Measurements from ENCODE around the gene ADAMTS3. TPM values are rescaled to one million over a fixed set of nuclear protein-coding genes. Genes with fewer than 3 reads are reported as not detected.

Gene ADAMTS3
- total and polyA plus RNA-seq, 2 donors (not counting 1 experiment from before 2014, with no cell fraction given), result not detected

- H3K27ac Mint-ChIP-seq, result no peak overlapping the region
Measured at GRCh38 chr4:72473434-72473900, 95.6 kb downstream of the ADAMTS3 start.

GRCh38 chr4:72471816-72472215 lies 97.2 kb downstream of the ADAMTS3 start:
- no peak overlapping the region for H3K4me2 ChIP-seq (replicated peaks; ENCODE audit: low read depth, low read length, poor library complexity, severe bottlenecking)
- no peaks in the 10 kb centered on the region for H3K79me2 ChIP-seq (ENCODE audit: control insufficient read depth, insufficient read depth, low read length)
- Mint-ChIP-seq H3K4me3 (no peak overlapping the region), H3K4me1 (no peaks in the 10 kb centered on the region), H3K9me3 (ENCODE audit: insufficient read depth) (no peaks in the 10 kb centered on the region), H3K27me3 (no peaks in the 10 kb centered on the region), H3K27ac (no peak overlapping the region)
- intact Hi-C loops (cut with micrococcal nuclease), result no loop called here
- ChIA-PET POLR2A (no interaction called here), CTCF (no interaction called here)
- ATAC-seq (ENCODE audit: low read depth), result no peak
- H3K27me3 ChIP-seq (replicated peaks in 1 of 4; ENCODE audit: control extremely low read depth in 1 of 4, control insufficient read depth in 3 of 4, insufficient read depth in 4 of 4, low read length in 3 of 4), result no peaks in the 10 kb centered on the region
- no peak overlapping the region for H3K9ac ChIP-seq (ENCODE audit: low read length)
- DNase-seq, result no peak
- H4K20me1 ChIP-seq (ENCODE audit: control insufficient read depth, insufficient read depth, low read length, poor library complexity, severe bottlenecking), result no peaks in the 10 kb centered on the region
- no peaks in the 10 kb centered on the region for H3K4me1 ChIP-seq (ENCODE audit: control insufficient read depth in 2 of 2, insufficient read depth in 2 of 2, low read length in 2 of 2)
- H3K4me3 ChIP-seq (ENCODE audit: control extremely low read depth in 1 of 5, extremely low read depth in 1 of 5, insufficient read depth in 1 of 5, low read depth in 2 of 5, low read length in 4 of 5), result no peak overlapping the region
- no peak overlapping the region for H2AFZ ChIP-seq (ENCODE audit: insufficient read depth, low read depth, low read length, poor library complexity, severe bottlenecking)
- WGBS (ENCODE audit: insufficient coverage), result no CpG with 5 or more reads among the region's 2 CpGs
- TF ChIP-seq CTCF (IDR thresholded peaks at IDR 0.05) (no peak), EZH2 (IDR thresholded peaks at IDR 0.05; ENCODE audit: borderline replicate concordance, insufficient read depth, low read depth, low read length, poor library complexity, severe bottlenecking) (no peak)
- H3K36me3 ChIP-seq (replicated peaks in 1 of 2; ENCODE audit: control extremely low read depth in 1 of 2, control insufficient read depth in 1 of 2, extremely low read depth in 1 of 2, insufficient read depth in 2 of 2, low read length in 1 of 2), result no peaks in the 10 kb centered on the region
- no peaks in the 10 kb centered on the region for H3K9me3 ChIP-seq (ENCODE audit: control extremely low read depth in 1 of 3, control insufficient read depth in 2 of 3, insufficient read depth in 1 of 3, low read length in 2 of 3)
- H3K27ac ChIP-seq (ENCODE audit: low read length in 2 of 2), result no peak overlapping the region

More at GRCh38 chr4:72473434-72473900, 95.6 kb downstream of the ADAMTS3 start:
- Histone ChIP-seq H3K9me3 (ENCODE audit: control extremely low read depth in 1 of 3, control insufficient read depth in 2 of 3, insufficient read depth in 1 of 3, low read length in 2 of 3) (no peaks in the 10 kb centered on the region), H3K79me2 (ENCODE audit: control insufficient read depth, insufficient read depth, low read length) (no peaks in the 10 kb centered on the region), H3K27me3 (replicated peaks in 1 of 4; ENCODE audit: control extremely low read depth in 1 of 4, control insufficient read depth in 3 of 4, insufficient read depth in 4 of 4, low read length in 3 of 4) (no peaks in the 10 kb centered on the region), H2AFZ (ENCODE audit: insufficient read depth, low read depth, low read length, poor library complexity, severe bottlenecking) (no peak overlapping the region), H3K27ac (ENCODE audit: low read length in 2 of 2) (no peak overlapping the region), H3K4me1 (ENCODE audit: control insufficient read depth in 2 of 2, insufficient read depth in 2 of 2, low read length in 2 of 2) (no peaks in the 10 kb centered on the region), H3K4me2 (replicated peaks; ENCODE audit: low read depth, low read length, poor library complexity, severe bottlenecking) (no peak overlapping the region), H3K36me3 (replicated peaks in 1 of 2; ENCODE audit: control extremely low read depth in 1 of 2, control insufficient read depth in 1 of 2, extremely low read depth in 1 of 2, insufficient read depth in 2 of 2, low read length in 1 of 2) (no peaks in the 10 kb centered on the region), H4K20me1 (ENCODE audit: control insufficient read depth, insufficient read depth, low read length, poor library complexity, severe bottlenecking) (no peaks in the 10 kb centered on the region), H3K9ac (ENCODE audit: low read length) (no peak overlapping the region), H3K4me3 (ENCODE audit: control extremely low read depth in 1 of 5, extremely low read depth in 1 of 5, insufficient read depth in 1 of 5, low read depth in 2 of 5, low read length in 4 of 5) (no peak overlapping the region)
- intact Hi-C loops (cut with micrococcal nuclease), result no loop called here
- CTCF ChIA-PET, result interaction anchor here (0.9 kb wide), 1 partner anchor 10 kb away, joined by 3 read pairs; no protein-coding TSS in a partner anchor
- Mint-ChIP-seq H3K4me1 (no peaks in the 10 kb centered on the region), H3K4me3 (no peak overlapping the region), H3K27me3 (no peaks in the 10 kb centered on the region), H3K9me3 (ENCODE audit: insufficient read depth) (peaks cover 2% of the 10 kb centered on the region)
- DNase-seq, result no peak
- ATAC-seq (ENCODE audit: low read depth), result no peak
- WGBS (ENCODE audit: insufficient coverage), result no CpG with 5 or more reads among the region's 1 CpG
- POLR2A ChIA-PET, result no interaction called here
- no peak for TF ChIP-seq EZH2 (IDR thresholded peaks at IDR 0.05; ENCODE audit: borderline replicate concordance, insufficient read depth, low read depth, low read length, poor library complexity, severe bottlenecking)
- TF ChIP-seq CTCF (IDR thresholded peaks at IDR 0.05), result no peak
